Stimulated activated CD8-positive, alpha-beta memory T cell treated with anti-CD3 and anti-CD28 coated beads, Interleukin-15, amount 100 ng/mL, for 48 hours (primary cell): ENCODE results near the gene FGF1.
"Not testable (repeated sequence)": the region's sequence is repeated elsewhere in the genome, so short reads cannot be mapped to it uniquely, and the experiment has no call there.

Experiments used
- DNase-seq, 2 donors: peaks; one replicate each; pipeline ENCODE4 v3.0.0-alpha.2; 2020; ENCODE audit warnings: low read depth in 2 of 2

FGF1 gene

GRCh38 chr5:142671266-142671665 lies 14.6 kb downstream of the FGF1 start:
- no peak for DNase-seq

GRCh38 chr5:142670804-142671203 lies 15.1 kb downstream of the FGF1 start:
- DNase-seq = no peak

GRCh38 chr5:142669477-142669876 lies 16.4 kb downstream of the FGF1 start:
- no peak for DNase-seq

- no peak for DNase-seq
These were observed 17.6 kb downstream of the FGF1 start for GRCh38 chr5:142668336-142668735.

DNA sequence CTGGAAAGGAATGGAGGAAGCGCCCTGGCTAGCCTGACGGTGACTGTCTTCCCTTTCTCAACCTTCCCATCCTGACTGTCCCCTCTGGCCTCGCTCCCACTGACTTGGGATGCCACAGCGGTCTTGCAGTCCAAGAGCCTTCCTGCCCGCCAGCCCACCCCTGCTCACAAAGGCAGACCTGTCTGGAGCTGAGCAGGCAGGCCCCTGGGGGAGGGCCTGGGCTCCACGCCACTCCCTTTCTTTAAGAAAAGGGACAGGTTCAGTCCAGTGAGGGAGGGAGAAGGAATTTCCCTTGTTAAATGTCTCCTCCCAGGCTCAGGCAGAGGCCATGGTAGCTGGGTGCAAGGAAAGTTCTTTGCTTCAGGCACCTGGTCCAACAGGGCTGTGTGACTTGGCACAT lies 18.1 kb downstream of the FGF1 start:
- DNase-seq = no peak

DNA sequence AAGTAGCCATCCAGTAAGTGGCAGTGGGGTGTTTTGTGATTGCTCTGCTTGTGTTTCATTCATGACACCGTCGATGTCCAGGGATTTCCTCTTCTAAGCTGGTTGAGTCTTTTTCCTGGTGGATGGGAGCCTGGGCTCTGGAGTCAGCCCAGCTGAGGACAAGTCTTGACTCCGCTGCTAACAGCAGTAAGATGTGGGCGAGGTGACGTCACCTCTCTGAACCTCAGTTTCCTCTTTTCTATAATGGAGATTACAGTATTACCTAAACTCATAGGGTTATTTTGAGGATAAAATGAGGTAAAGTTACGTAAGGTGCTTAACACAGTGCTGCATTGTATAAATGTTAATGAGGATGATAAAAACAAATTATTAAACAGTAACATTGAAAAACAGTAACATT lies 21.3 kb downstream of the FGF1 start:
- no peak for DNase-seq

- DNase-seq = no peak
These were observed 21.8 kb downstream of the FGF1 start for GRCh38 chr5:142664067-142664466.

DNA sequence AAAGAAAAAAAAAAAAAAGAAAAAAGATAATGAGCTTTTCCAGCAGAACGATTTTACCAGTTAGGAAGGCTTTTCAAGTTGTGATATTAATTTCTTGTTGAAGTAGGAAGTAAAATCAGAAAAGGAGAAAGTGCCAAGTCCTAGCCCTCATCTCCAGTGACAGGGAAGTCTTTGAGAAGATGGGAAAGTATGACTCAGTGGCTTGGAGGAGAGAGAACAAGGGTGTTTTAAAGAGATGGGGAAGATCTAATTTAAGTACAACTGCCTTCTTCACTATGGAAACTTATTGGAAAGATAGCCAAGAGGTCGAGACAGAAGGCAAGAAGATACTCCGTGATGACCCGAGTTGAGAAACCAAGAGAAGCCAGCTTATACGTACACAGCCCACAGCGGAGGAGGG lies 22.6 kb downstream of the FGF1 start:
- DNase-seq = no peak

DNA sequence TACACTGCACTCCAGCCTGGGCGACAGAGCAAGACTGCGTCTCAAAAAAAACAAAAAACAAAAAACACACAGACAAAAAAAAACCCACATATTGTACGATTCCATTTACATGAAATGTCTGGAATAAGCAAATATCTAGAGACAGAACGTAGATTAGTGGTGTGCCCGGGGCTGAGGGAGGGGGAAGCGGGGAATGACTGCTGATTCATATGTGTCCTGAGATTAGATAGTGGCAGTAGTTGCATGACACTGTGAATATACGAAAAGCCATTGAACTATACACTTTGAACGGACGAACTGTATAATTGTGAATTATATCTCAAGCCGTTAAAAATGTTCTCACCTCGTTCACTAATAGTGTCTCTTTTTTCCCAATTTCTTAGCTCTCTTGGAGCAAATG lies 23.9 kb downstream of the FGF1 start:
- no peak for DNase-seq

GRCh38 chr5:142661143-142661542 lies 24.7 kb downstream of the FGF1 start:
- no peak for DNase-seq

DNA sequence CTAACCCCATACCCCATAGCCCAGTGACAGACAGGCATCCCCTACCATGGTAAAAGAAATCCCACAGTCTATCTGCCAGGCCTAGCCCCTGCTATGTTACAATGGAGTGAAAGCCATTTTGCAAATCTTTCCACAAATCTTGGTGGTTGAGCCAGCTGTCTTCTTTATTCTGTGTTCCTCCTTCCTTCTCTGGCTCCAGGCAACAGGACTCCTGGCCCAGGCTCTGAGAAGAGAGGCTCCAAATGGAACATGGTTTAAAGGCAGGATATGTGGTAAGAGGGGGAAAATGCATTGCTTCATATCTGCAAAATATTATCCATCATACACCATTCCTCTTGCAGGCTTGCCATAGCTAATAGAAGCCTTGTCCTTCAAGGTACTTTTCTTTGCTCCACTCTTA lies 25.2 kb downstream of the FGF1 start:
- no peak for DNase-seq

DNA sequence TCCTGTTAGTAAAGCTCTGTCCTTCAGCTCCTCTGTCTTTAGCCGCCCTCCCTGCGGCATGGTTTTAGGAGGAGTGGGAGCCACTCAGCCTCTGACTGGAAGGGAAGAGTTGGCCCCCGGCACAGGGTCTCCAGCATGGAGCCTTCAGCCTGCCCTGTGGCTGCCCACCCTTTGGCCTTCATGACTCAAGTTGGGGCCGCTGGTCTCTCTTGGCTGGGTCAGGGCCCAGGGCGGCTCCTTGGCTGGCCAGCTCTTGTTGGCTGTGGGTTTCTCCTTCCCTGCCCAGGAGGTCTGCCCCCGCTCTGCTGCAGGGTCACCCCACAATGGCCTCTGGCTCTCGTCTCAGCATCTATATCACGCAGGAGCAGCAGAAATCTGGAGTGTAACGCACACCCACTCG lies 25.7 kb downstream of the FGF1 start:
- DNase-seq = no peak

DNA sequence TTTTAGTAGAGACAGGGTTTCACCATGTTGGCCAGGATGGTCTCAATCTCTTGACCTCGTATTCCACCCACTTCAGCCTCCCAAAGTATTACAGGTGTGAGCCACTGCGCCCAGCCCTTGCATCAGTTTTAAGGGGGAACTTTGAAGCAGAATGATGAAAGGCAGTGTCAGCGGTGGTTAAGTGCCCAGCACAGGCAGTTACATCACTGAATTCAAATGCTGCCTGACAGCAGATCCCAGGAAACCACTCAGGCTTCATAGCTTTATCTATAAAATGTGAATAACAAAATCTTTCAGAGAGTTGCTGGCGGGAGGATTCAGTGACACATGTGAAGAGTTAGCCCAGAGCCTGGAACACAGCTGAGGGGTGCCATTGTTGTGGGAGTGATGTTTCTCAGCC lies 26.5 kb downstream of the FGF1 start:
- DNase-seq = no peak

- DNase-seq = no peak
These were observed 27.6 kb downstream of the FGF1 start for GRCh38 chr5:142658278-142658677.

DNA sequence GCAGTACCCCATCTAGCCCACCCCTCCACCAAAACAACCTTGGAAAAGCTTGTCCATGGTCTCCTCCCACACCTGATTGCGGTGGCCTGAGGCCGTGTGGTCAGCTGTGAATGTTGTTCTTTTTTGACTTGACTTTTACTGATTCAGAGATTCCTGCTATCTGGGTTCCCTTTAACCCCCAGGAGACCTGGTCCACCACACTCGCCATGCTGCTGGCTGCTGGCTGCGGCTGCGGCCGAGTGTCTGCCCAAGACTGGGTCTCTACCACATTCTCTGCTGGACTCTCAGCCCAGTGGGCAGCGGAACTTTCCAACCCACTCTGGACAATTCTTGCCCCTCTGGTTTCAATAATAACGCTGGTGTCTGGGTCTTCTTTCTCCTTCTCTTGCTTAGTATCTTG lies 28.4 kb downstream of the FGF1 start:
- no peak for DNase-seq

GRCh38 chr5:142655339-142656267 lies 30.3 kb downstream of the FGF1 start:
- peak; percentile 53 for DNase-seq

- no peak for DNase-seq
These were observed 31.3 kb downstream of the FGF1 start for GRCh38 chr5:142654578-142655058.

- DNase-seq = no peak
These were observed 32.6 kb downstream of the FGF1 start for GRCh38 chr5:142653321-142653720.

DNA sequence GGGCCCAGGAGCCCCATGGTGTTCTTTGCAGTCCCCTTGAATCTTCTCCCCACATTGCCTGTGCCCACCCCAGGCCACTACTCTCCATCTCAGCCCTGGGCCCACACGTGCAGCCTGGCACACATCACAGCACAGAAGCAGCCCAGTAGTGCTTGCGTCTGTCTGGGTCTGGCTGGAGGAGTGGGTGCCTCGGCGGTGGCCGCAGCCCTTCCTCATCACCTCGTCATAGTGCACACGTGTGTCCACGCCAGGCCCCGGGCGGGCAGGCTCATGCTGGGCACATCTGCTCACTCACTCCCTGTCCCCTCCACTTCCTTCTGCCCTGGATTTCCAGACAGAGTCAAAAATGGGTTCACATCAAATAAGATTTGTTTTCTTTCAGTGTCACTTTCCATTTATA lies 33.3 kb downstream of the FGF1 start:
- no peak for DNase-seq

GRCh38 chr5:142650881-142651280 lies 35.0 kb downstream of the FGF1 start:
- no peak for DNase-seq

- no peak for DNase-seq
These were observed 35.8 kb downstream of the FGF1 start for GRCh38 chr5:142650060-142650459.

- not testable (repeated sequence) for DNase-seq
These were observed 37.8 kb downstream of the FGF1 start for GRCh38 chr5:142648108-142648507.

DNA sequence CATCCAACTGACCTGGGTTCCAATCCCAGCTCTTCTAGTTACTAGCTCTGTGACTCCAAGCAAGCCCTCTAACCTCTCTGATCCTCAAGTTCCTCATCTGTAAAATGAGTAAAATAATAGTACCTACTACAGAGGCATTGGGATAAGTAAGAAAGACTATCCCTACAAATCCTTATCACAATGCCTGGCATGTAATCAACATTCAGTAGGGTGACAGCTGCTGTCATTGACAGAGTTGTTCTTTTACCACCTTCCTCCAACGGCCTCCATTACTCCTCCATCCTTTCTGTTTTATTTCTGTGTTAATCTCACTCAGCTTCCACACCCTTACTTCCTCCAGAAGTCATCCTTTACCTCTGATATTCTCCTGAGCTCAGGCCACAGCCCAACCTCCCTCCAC lies 40.4 kb downstream of the FGF1 start:
- no peak for DNase-seq
